Spleen (tissue), 11 donors: Measurements from ENCODE around the gene AQP9. TPM values are rescaled to one million over a fixed set of nuclear protein-coding genes. Genes with fewer than 3 reads are reported as not detected.
"Not testable (repeated sequence)": the region's sequence is repeated elsewhere in the genome, so short reads cannot be mapped to it uniquely, and the experiment has no call there.

Experiments used
- DNase-seq: peaks from one replicate; pipeline ENCODE4 v3.0.0-alpha.2; 2020
- H3K27ac ChIP-seq, 8 donors: fragments of 200-600 bp; sonication (generic) in 7 of 8; 1 replicate in 4 of 8; 2 replicates in 4 of 8; pipeline versions ENCODE4 v1.5.0 to v1.8.0; 2016 to 2021; ENCODE audit warnings: inconsistent platforms in 4 of 8, mild to moderate bottlenecking in 4 of 8, moderate library complexity in 1 of 8
- H3K27me3 ChIP-seq, 7 donors: fragments of 200-600 bp; sonication (generic) in 6 of 7; replicated peaks in 1 of 7; 1 replicate in 4 of 7; 2 replicates in 3 of 7; pipeline versions ENCODE4 v1.5.0 to v1.8.0; 2016 to 2021; ENCODE audit warnings: inconsistent platforms in 3 of 7, mild to moderate bottlenecking in 1 of 7
- H3K36me3 ChIP-seq, 6 donors: fragments of 200-600 bp; sonication (generic) in 5 of 6; 1 replicate in 4 of 6; 2 replicates in 2 of 6; pipeline versions ENCODE4 v1.5.0 to v1.8.0; 2016 to 2021; ENCODE audit warnings: inconsistent platforms in 2 of 6
- H3K4me1 ChIP-seq, 6 donors: fragments of 200-600 bp; sonication (generic) in 5 of 6; 1 replicate in 3 of 6; 2 replicates in 3 of 6; pipeline versions ENCODE4 v1.5.0 to v1.8.0; 2016 to 2021; ENCODE audit warnings: inconsistent platforms in 3 of 6
- H3K4me3 ChIP-seq, 8 donors: fragments of 200-600 bp; sonication (generic) in 7 of 8; 1 replicate in 4 of 8; 2 replicates in 4 of 8; pipeline versions ENCODE4 v1.5.0 to v1.8.0; 2016 to 2021; ENCODE audit warnings: inconsistent platforms in 4 of 8, mild to moderate bottlenecking in 4 of 8, moderate library complexity in 2 of 8
- H3K9me3 ChIP-seq, 8 donors: fragments of 200-600 bp; sonication (generic) in 7 of 8; 1 replicate in 4 of 8; 2 replicates in 4 of 8; pipeline versions ENCODE4 v1.5.0 to v1.8.0; 2016 to 2021; ENCODE audit warnings: inconsistent platforms in 4 of 8
- POLR2A ChIP-seq, 3 donors: fragments of 450-650 bp; IDR thresholded peaks; one replicate each; pipeline ENCODE4 v1.5.1; 2017; ENCODE audit warnings: antibody characterized with exemption in 3 of 3, mild to moderate bottlenecking in 1 of 3
- POLR2AphosphoS5 ChIP-seq, 3 donors: sonication (generic); formaldehyde crosslinking; IDR thresholded peaks; one replicate each; pipeline ENCODE4 v1.5.1; 2017; ENCODE audit warnings: antibody characterized with exemption in 3 of 3
- WGBS, 5 donors: extraction: QIAGEN DNeasy Blood & Tissue Kit in 3 of 5; methylation state at CpG; one replicate each; pipeline versions ENCODE4 v1.1.5 to v1.1.7; 2013 to 2018; 5-methylcytosine and 5-hydroxymethylcytosine counted together
- intact Hi-C: fragments of 100-400 bp; cut with DNase I; formaldehyde crosslinking; loops from one replicate; pipeline ENCODE4 v1.15.0; 2023; ENCODE audit warnings: low total_unique reads
- polyA plus RNA-seq, 3 donors: library from polyadenylated mRNA; stranded (reverse); fragments of 200-250 nt; gene quantifications; one replicate each; pipeline ENCODE4 v1.2.1, GENCODE V29; 2013
- total RNA-seq, 7 donors: library from RNA; depleted of rRNA in 3 of 7; stranded (reverse); fragments of >200 nt in 3 of 7; fragmentation: NEBNext Ultra II Directional in 4 of 7; extraction: Animal tissue kit (Norgen Biotek cat#: 25700) in 4 of 7; gene quantifications; one replicate each; pipeline versions ENCODE4 v1.1.0 to v1.2.1, GENCODE V29; 2016 to 2021
- TF ChIP-seq, protein P1 (sequence below), 11 experiments: fragments of 200-600 bp in 7 of 11; fragments of 450-650 bp in 4 of 11; sonication (generic) in 4 of 11; IDR thresholded peaks in 8 of 11; conservative IDR thresholded peaks in 3 of 11; 1 replicate in 7 of 11; 2 replicates in 4 of 11; pipeline versions ENCODE4 v1.4.0 to v1.8.0; 2016 to 2021; ENCODE audit warnings: antibody characterized with exemption in 11 of 11, inconsistent platforms in 4 of 11, mild to moderate bottlenecking in 1 of 11
- donor health status: healthy with polysubstance abuse.
- donor health status: DM: no; HTN: no; CAD: no; lungs with moderate emphysema.
- donor health status: DM: no; HTN: no; CAD: no.
- donor health status: Bipolar disorder and iron deficiency.
- donor health status: healthy.
- donor health status: DM: no; HTN: no; CAD: no.
- donor health status: DM: yes; HTN: yes; CAD: no.

The AQP9 gene
- total and polyA plus RNA-seq, 10 donors, result 1.2 to 182 (median 50.0) TPM

DNA sequence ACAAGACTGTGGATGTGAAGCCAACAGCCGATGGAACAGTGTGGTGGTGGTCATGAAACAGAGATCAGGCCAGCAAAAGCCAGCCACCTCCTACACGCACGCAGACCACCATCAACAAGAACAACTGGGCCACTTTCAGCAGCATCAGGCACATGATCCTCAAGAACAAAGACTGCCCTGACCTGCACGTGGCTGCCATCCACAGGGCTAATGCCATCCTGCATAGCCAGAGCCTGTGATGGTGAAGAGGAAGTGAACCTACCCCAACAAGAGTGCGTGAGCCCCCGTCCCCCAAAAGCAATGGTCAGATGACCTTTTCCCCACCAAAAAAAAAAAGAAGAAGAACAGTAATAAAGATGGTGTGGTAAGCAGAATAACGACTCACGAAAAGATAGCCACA is 62.6 kb downstream of the AQP9 start:
- Histone ChIP-seq H3K4me1 (no peaks in the 10 kb centered on the region), H3K9me3 (peaks cover 0 to 4% (median 0%) of the 10 kb centered on the region in 8 donors), H3K36me3 (no peaks in the 10 kb centered on the region), H3K27me3 (no peaks in the 10 kb centered on the region), H3K4me3 (no peak overlapping the region), H3K27ac (no peak overlapping the region)
- intact Hi-C loops, result no loop called here
- no peak for DNase-seq
- TF ChIP-seq, protein P1, sequence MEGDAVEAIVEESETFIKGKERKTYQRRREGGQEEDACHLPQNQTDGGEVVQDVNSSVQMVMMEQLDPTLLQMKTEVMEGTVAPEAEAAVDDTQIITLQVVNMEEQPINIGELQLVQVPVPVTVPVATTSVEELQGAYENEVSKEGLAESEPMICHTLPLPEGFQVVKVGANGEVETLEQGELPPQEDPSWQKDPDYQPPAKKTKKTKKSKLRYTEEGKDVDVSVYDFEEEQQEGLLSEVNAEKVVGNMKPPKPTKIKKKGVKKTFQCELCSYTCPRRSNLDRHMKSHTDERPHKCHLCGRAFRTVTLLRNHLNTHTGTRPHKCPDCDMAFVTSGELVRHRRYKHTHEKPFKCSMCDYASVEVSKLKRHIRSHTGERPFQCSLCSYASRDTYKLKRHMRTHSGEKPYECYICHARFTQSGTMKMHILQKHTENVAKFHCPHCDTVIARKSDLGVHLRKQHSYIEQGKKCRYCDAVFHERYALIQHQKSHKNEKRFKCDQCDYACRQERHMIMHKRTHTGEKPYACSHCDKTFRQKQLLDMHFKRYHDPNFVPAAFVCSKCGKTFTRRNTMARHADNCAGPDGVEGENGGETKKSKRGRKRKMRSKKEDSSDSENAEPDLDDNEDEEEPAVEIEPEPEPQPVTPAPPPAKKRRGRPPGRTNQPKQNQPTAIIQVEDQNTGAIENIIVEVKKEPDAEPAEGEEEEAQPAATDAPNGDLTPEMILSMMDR (IDR thresholded peaks at IDR 0.05 in 8 of 11, conservative IDR thresholded peaks at IDR 0.05 in 3 of 11), result no peak
- TF ChIP-seq POLR2AphosphoS5 (IDR thresholded peaks at IDR 0.05) (no peak), POLR2A (IDR thresholded peaks at IDR 0.05) (no peak)
- WGBS, 5 donors, result 88 to 94% (median 92%) methylated on average over 8 of the region's 8 CpGs

DNA sequence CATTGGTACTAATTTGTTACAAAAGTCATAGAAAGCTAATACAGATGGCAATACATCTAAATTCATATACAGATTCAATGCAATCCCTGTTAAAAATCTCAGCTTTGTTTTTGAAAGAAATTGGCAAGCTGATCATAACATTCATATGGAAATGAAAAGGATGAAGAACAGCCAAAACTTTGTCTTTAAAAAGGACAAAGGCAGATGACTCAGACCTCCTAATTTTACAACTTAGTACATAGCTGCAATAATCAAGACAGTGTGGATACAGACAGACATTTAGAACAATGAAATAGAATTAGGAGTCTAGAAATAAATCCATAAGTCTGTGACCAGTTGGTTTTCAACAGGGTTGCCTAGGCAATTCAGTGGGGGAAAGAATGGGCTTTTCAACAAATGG is 63.3 kb downstream of the AQP9 start:
- Histone ChIP-seq H3K36me3 (no peaks in the 10 kb centered on the region), H3K4me3 (no peak overlapping the region), H3K27ac (no peak overlapping the region), H3K27me3 (no peaks in the 10 kb centered on the region), H3K9me3 (peaks cover 0 to 4% (median 0%) of the 10 kb centered on the region in 8 donors), H3K4me1 (no peaks in the 10 kb centered on the region)
- DNase-seq, result no peak
- TF ChIP-seq, protein P1 (IDR thresholded peaks at IDR 0.05 in 8 of 11, conservative IDR thresholded peaks at IDR 0.05 in 3 of 11), result no peak
- no peak for TF ChIP-seq POLR2A (IDR thresholded peaks at IDR 0.05)
- TF ChIP-seq POLR2AphosphoS5 (IDR thresholded peaks at IDR 0.05), result no peak
- intact Hi-C loops, result no loop called here

DNA sequence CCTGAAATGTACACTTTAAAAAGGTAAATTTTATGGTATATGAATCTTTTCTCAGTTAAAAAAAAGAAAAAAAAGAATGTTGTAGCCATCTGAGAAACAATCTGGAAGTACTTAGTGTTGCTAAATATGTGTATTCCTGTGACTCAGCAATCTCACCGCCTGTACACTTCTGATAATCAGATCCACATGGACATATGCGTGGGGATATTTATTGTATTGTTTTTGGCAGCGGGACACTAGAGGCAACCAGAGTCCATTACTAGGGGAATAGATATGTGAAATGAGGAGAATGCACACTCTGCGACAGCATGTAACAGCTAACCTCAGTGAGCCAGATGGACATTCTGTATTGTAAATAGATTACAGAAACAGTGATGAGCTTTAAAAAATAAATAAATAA is 65.4 kb downstream of the AQP9 start:
- H3K9me3 ChIP-seq, result peaks cover 0 to 4% (median 0%) of the 10 kb centered on the region in 8 donors
- 34 to 52% (median 45%) methylated on average over 4 of the region's 4 CpGs for WGBS, 5 donors
- intact Hi-C loops, result no loop called here

DNA sequence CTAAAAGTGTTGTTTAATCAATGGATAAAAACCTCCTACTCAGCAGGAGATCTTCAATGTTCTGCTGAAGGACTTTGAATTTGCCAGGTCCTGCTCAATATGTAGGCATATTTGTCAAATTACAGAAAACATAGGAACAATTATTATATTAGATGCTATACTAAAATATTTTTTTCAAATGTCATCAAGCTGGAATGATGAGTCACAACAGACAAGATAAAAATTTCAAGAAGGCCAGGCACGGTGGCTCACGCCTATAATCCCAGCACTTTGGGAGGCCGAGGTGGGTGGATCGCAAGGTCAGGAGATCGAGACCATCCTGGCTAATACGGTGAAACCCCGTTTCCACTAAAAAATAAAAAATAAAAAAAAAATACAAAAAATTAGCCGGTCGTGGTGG is 68.0 kb downstream of the AQP9 start:
- Histone ChIP-seq H3K9me3 (no peaks in the 10 kb centered on the region), H3K27ac (no peak overlapping the region), H3K36me3 (no peaks in the 10 kb centered on the region), H3K27me3 (no peaks in the 10 kb centered on the region), H3K4me1 (no peaks in the 10 kb centered on the region), H3K4me3 (no peak overlapping the region)
- no peak for TF ChIP-seq POLR2AphosphoS5 (IDR thresholded peaks at IDR 0.05)
- TF ChIP-seq, protein P1 (IDR thresholded peaks at IDR 0.05 in 8 of 11, conservative IDR thresholded peaks at IDR 0.05 in 3 of 11), result no peak
- no peak for TF ChIP-seq POLR2A (IDR thresholded peaks at IDR 0.05)
- 81 to 95% (median 89%) methylated on average over 9 of the region's 9 CpGs for WGBS, 5 donors
- intact Hi-C loops, result no loop called here
- DNase-seq, result no peak

More for the DNA sequence above, 65.4 kb downstream of the AQP9 start:
- Histone ChIP-seq H3K4me1 (no peaks in the 10 kb centered on the region), H3K36me3 (no peaks in the 10 kb centered on the region), H3K27me3 (no peaks in the 10 kb centered on the region), H3K4me3 (no peak overlapping the region), H3K27ac (no peak overlapping the region)
- no peak for DNase-seq
- TF ChIP-seq, protein P1 (IDR thresholded peaks at IDR 0.05 in 8 of 11, conservative IDR thresholded peaks at IDR 0.05 in 3 of 11), result no peak
- TF ChIP-seq POLR2AphosphoS5 (IDR thresholded peaks at IDR 0.05) (no peak), POLR2A (IDR thresholded peaks at IDR 0.05) (no peak)

DNA sequence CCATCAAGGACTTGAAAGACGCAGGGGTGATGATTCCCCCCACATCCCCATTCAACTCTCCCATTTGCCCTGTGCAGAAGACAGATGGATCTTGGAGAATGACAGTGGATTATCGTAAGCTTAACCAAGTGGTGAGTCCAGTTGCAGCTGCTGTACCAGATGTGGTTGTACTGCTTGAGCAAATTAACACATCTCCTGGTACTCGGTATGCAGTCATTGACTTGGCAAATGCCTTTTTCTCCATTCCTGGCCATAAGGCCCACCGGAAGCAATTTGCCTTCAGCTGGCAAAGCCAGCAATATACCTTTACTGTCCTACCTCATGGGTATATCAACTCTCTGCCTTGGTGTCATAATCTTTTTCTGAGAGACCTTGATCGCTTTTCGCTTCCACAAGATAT is 70.0 kb downstream of the AQP9 start:
- DNase-seq, H3K9me3 ChIP-seq, intact Hi-C loops, H3K4me3 ChIP-seq, H3K4me1 ChIP-seq, H3K27me3 ChIP-seq, H3K27ac ChIP-seq, H3K36me3 ChIP-seq: not testable (repeated sequence)
- WGBS, 5 donors, result 93 to 97% (median 96%) methylated on average over 6 of the region's 6 CpGs

DNA sequence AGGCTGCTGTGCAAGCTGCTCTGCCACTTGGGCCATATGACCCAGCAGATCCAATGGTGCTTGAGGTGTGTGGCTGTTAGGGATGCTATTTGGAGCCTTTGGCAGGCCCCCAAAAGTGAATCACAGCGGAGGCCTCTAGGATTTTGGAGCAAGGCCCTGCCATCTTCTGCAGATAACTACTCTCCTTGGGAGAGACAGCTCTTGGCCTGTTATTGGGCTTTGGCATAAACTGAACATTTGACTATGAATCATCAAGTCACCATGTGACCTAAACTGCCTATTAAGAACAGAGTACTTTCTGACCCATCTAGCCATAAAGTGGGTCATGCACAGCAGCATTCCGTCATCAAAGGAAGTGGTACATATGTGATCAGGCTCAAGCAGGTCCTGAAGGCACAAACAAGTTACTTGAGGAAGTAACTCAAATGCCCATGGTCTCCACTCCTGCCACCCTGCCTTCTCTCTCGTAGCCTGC is 70.9 kb downstream of the AQP9 start:
- intact Hi-C loops, H3K27me3 ChIP-seq, H3K36me3 ChIP-seq, DNase-seq, H3K4me1 ChIP-seq, H3K27ac ChIP-seq, H3K4me3 ChIP-seq, H3K9me3 ChIP-seq: not testable (repeated sequence)
- 79 to 93% (median 80%) methylated on average over 3 of the region's 3 CpGs for WGBS, 5 donors

DNA sequence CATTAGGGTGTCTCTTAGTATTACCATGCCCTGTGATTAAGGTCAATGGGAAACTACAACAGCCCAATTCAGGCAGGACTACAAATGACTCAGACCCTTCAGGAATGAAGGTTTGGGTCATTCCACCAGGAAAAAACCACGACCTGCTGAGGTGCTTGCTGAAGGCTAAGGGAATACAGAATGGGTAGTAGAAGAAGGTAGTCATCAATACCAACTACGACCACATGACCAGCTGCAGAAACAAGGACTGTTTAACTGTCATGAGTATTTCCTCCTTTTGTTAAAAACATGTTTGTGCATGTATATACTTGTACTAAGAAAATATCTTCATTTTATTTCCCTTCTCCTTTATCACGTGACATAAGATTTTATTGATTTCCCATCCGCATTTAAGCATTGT is 71.8 kb downstream of the AQP9 start:
- H3K27me3 ChIP-seq, H3K4me3 ChIP-seq, DNase-seq, H3K9me3 ChIP-seq, H3K36me3 ChIP-seq, H3K4me1 ChIP-seq, intact Hi-C loops, H3K27ac ChIP-seq: not testable (repeated sequence)
- WGBS, 5 donors, result 75 to 78% (median 76%) methylated on average over 4 of the region's 4 CpGs
